Measurements from ENCODE around the gene TM4SF1.
"Not testable (repeated sequence)": the region's sequence is repeated elsewhere in the genome, so short reads cannot be mapped to it uniquely, and the experiment has no call there.

TM4SF1 gene

DNA sequence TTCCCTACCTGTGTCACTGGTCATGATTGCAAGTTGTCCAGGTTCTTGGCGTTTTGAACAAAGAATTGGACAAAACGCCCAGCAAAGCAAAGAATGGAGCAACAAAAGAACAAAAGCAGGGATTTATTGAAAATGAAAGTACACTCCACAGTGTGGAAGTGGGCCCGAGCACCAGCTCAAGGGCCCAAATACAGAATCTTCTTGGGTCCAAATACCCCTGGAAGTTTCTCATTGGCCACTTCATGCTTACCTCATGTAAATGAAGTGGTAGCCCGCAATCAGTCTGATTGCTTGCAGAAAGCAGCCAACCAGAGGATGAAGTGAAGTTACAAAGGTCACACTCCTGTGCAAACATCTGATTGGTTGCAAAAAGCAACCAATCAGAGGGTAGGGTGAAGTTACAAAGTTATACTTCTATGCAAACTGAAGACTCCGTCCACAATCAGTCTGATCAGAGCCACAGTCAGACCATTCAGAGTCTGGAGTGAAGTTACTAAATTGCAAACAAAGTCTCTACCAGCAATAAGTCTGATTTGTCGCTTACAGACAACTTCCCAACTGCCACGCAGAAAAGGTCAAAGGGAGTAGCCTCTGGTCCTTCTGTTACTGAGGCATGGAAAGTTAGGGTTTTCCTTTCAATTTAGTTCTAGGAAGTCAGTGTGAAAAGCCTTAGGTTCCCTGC, 8.3 kb upstream of the TM4SF1 start:
- Mint-ChIP-seq H3K4me1 (ENCODE audit: low read depth) (no peaks in the 10 kb centered on the region), H3K27me3 (peaks cover 5% of the 10 kb centered on the region), H3K4me3 (no peak overlapping the region), H3K9me3 (ENCODE audit: low read depth) (no peaks in the 10 kb centered on the region), H3K27ac (no peak overlapping the region), H3K36me3 (no peaks in the 10 kb centered on the region)

DNA sequence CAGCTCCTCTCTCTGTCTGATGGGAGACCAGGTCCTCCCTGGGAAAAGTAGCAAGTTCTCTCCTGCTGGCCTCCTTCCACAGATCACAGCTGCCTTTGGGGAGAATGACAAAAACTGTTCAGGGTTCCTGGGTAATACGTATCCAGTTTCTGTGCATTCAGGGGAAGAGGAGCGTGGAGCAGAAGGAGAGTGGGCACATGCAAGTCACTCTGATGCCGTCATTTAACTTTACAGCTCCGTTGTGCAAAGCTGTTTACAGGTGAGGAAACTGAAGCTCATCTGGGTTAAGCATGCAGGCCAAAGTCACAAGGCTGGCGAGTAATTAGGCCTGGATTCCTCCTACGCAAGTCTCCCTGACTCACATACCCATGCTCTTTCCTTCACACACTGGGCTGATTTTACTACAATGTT, 7.5 kb upstream of the TM4SF1 start:
- Mint-ChIP-seq H3K27ac (no peak overlapping the region), H3K36me3 (no peaks in the 10 kb centered on the region), H3K4me1 (ENCODE audit: low read depth) (no peaks in the 10 kb centered on the region), H3K9me3 (ENCODE audit: low read depth) (no peaks in the 10 kb centered on the region), H3K27me3 (peaks cover 5% of the 10 kb centered on the region), H3K4me3 (no peak overlapping the region)

DNA sequence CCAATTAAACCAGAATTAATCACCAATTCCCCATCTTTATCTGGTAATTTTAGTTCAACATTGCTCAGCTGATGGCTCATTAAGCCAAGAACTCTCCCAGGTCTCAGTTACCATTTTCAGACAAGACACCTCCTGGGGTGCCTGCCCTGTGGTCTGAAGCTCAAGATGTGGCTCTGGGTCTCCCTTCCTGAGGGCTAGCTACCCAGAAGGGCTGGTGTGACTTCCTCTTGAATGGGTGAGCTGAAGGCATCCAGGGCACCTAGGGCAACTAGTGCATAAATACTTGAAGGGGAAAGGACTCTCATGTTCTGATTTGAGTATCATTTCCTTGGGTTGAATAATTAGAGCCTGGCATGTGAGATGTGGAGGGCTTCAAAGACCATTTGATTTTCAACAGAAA, 6.7 kb upstream of the TM4SF1 start:
- Mint-ChIP-seq H3K36me3 (no peaks in the 10 kb centered on the region), H3K9me3 (ENCODE audit: low read depth) (no peaks in the 10 kb centered on the region)

DNA sequence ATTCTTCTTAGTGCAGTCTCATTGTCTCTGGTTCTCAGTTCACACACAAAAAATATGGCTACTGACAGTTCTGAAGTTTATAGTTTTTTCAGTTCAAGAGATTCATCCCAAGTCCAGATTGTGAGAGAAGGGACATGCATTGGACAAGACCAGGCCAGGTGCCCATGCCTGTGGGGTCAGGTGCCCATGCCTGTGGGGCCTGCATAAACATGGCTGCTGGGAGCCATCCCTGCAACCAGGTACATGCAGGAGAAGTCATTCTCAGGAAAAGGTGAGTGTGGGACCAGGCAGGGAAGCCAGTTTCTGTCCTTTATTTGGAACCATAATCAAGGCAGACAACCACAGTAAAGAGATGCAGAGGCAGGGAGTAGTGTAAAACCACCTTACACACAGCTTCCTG, 6.3 kb upstream of the TM4SF1 start:
- H3K27ac Mint-ChIP-seq, result no peak overlapping the region
- peaks cover 5% of the 10 kb centered on the region for H3K27me3 Mint-ChIP-seq
- H3K36me3 Mint-ChIP-seq, result no peaks in the 10 kb centered on the region
- no peaks in the 10 kb centered on the region for H3K4me1 Mint-ChIP-seq (ENCODE audit: low read depth)
- no peak overlapping the region for H3K4me3 Mint-ChIP-seq
- H3K9me3 Mint-ChIP-seq (ENCODE audit: low read depth), result no peaks in the 10 kb centered on the region

More for the DNA sequence above, 6.7 kb upstream of the TM4SF1 start:
- H3K4me3 Mint-ChIP-seq, result no peak overlapping the region
- no peak overlapping the region for H3K27ac Mint-ChIP-seq
- peaks cover 5% of the 10 kb centered on the region for H3K27me3 Mint-ChIP-seq
- no peaks in the 10 kb centered on the region for H3K4me1 Mint-ChIP-seq (ENCODE audit: low read depth)

DNA sequence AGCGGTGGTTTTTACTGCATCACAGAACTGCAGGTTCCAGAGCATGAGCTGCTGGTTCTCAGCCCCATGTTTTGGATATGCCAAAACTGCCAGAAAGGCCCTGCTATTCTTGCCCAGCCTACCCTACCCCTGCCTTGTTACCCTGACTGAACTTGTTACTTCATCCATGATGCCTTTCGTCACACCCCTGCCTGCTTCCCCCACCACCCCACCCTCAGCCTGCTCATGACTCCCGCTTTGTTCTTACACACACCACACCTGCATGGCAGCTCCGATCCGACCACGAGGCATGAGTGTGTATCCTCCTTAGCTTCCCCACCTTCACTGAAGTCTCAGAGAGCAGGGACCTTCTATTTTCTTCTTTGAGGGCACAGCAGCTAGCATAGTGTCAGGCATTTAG, 5.1 kb upstream of the TM4SF1 start:
- Mint-ChIP-seq H3K36me3 (no peaks in the 10 kb centered on the region), H3K4me1 (ENCODE audit: low read depth) (no peaks in the 10 kb centered on the region), H3K27me3 (peaks cover 4% of the 10 kb centered on the region), H3K4me3 (no peak overlapping the region), H3K27ac (no peak overlapping the region), H3K9me3 (ENCODE audit: low read depth) (no peaks in the 10 kb centered on the region)

DNA sequence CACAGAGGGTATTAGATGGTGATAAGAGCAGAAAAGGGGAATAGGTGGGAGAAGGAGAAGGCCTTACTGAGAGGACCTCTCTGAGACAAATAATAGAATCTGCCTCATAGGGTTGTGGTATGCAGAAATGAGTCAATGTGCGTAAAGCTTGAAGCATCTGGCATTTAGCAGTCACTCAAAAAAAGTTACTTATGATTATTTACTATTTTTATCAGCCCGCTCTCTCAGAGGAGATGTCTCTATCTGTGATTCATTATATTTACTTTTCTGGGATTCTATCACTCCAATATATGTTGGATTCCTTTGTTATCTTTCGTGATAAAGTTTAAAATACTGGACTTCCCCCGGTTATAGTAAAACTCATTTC, 4.6 kb upstream of the TM4SF1 start:
- Mint-ChIP-seq H3K4me3 (no peak overlapping the region), H3K4me1 (ENCODE audit: low read depth) (no peaks in the 10 kb centered on the region), H3K9me3 (ENCODE audit: low read depth) (no peaks in the 10 kb centered on the region), H3K27me3 (peaks cover 4% of the 10 kb centered on the region), H3K27ac (no peak overlapping the region), H3K36me3 (no peaks in the 10 kb centered on the region)

DNA sequence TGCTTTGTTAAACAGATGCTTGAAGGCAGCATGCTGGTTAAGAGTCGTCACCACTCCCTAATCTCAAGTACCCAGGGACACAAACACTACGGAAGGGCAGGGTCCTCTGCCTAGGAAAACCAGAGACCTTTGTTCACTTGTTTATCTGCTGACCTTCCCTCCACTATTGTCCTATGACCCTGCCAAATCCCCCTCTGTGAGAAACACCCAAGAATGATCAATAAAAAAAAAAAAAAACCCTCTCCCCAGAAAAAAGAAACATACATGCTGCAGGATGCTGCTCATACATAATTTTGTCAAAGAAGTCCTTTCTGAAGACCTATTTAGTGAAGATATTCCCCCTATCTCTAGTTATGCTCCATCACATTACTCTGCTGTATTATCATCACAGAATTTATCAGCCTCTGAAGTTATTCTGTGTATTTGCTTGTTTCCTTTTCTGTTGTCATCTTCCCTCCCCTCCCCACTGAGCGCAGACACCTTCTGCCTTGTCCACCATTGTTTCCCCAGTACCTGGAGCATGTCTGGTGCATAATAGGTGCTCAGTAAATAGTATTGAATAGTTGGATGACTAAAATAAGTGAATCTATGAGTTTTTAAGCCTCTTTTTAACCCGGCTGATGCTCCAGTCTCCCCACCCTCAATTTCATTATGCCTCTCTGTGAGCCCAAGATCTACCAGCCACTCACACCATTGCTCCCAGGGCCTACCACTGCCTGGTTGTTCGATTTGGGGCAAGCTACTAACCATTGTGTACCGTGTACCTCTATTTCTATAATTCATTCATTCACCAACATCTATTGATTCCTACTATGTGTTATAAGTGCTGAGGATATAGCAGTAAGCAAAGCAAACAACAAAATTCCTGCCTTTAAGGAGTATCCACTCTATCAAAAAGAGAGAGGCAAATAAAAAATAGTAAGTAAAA, 4.0 kb upstream of the TM4SF1 start:
- Mint-ChIP-seq H3K4me3 (no peak overlapping the region), H3K36me3 (no peaks in the 10 kb centered on the region), H3K27me3 (peaks cover 5% of the 10 kb centered on the region), H3K9me3 (ENCODE audit: low read depth) (no peaks in the 10 kb centered on the region), H3K27ac (no peak overlapping the region), H3K4me1 (ENCODE audit: low read depth) (no peaks in the 10 kb centered on the region)

DNA sequence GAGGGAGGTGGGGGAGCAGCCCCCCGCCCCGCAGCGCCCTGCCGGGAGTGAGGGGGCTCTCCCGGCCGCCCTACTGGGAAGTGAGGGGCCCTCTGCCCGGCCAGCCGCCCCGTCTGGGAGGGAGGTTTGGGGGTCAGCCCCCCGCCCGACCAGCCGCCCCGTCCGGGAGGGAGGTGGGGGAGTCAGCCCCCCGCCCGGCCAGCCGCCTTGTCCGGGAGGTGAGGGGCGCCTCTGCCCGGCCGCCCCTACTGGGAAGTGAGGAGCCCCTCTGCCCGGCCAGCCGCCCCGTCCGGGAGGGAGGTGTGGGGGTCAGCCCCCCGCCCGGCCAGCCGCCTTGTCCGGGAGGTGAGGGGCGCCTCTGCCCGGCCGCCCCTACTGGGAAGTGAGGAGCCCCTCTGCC, 2.8 kb upstream of the TM4SF1 start:
- not testable (repeated sequence) for H3K27ac Mint-ChIP-seq; H3K4me3 Mint-ChIP-seq; H3K4me1 Mint-ChIP-seq (ENCODE audit: low read depth); H3K27me3 Mint-ChIP-seq; H3K9me3 Mint-ChIP-seq (ENCODE audit: low read depth); H3K36me3 Mint-ChIP-seq

DNA sequence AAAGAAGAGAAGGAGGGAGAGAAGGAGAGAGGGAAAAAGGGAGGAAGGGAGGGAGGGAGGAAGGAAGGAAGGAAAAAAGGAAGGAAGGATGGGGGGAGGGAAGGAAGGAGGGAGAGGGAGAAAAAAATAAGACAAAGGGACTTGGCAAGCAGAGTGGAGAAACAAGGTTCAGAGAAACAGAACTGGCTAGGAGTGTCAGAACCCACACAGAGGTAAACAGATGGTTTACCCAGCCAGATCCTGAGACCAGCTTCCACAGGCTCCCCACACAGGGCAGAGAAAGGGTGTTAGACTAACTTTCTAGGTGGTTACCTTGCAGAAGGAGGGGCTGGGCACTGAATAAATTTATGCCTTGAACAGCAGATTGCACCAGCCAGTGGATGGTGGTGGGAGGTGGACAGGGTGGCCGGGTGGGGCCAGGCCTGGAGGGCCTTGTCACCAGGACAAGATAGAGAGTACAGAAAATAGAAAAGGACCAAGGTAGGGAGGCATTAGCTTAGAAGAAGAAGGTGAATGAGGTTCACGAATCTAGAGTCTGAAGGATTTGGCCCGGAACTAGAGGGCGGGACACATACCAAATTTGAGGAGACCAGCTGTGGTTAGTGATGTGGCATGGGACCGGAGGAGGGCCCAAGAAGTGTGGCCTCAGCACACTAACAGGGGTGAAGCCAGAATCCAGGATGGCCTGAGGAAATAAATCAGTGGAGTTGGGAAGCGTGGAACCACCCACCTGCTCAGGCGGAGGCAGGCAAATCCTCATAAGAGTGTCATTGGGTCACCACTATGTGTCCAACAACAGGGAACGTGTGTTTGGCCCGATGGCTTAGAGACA, 1.2 kb upstream of the TM4SF1 start:
- no peaks in the 10 kb centered on the region for H3K4me1 Mint-ChIP-seq (ENCODE audit: low read depth)
- no peaks in the 10 kb centered on the region for H3K36me3 Mint-ChIP-seq
- no peak overlapping the region for H3K4me3 Mint-ChIP-seq

DNA sequence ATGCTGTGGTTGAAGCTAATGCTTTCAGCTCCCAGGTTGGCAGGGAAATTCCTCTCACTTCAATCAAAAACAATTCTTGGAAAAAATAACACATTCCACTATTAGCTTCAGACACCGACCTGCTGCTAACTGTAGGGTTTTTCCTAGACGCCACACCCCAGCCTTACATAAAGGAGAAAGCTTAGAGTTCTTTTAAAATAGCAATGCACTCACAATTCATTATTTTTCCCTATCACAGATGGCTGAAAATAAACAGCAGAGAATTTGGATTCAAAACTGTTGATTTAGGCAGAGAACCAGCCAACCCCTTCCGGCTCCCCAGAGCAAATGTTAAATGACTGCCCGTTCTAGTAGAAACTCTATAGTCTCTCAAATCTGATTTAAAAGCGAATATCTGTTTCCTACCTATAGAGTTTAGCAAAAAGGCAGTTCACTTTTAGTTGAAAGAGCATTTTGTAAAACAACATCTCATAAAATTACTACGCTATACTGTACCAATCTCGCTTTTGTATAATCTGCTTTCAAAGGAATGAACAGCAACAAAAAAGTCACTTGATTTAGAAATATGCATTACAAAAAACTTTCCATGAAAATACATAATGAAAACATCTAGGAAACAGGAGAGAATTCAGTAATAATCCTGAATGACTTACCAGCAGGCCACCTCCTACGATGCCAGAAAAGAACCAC, 586 bp downstream of the TM4SF1 start:
- no peak overlapping the region for H3K4me3 Mint-ChIP-seq
- no peaks in the 10 kb centered on the region for H3K4me1 Mint-ChIP-seq (ENCODE audit: low read depth)
- peaks cover 6% of the 10 kb centered on the region for H3K27me3 Mint-ChIP-seq
- H3K27ac Mint-ChIP-seq, result no peak overlapping the region
- H3K36me3 Mint-ChIP-seq, result no peaks in the 10 kb centered on the region
- no peaks in the 10 kb centered on the region for H3K9me3 Mint-ChIP-seq (ENCODE audit: low read depth)

More for the DNA sequence above, 1.2 kb upstream of the TM4SF1 start:
- Mint-ChIP-seq H3K27me3 (peaks cover 8% of the 10 kb centered on the region), H3K9me3 (ENCODE audit: low read depth) (no peaks in the 10 kb centered on the region), H3K27ac (no peak overlapping the region)

DNA sequence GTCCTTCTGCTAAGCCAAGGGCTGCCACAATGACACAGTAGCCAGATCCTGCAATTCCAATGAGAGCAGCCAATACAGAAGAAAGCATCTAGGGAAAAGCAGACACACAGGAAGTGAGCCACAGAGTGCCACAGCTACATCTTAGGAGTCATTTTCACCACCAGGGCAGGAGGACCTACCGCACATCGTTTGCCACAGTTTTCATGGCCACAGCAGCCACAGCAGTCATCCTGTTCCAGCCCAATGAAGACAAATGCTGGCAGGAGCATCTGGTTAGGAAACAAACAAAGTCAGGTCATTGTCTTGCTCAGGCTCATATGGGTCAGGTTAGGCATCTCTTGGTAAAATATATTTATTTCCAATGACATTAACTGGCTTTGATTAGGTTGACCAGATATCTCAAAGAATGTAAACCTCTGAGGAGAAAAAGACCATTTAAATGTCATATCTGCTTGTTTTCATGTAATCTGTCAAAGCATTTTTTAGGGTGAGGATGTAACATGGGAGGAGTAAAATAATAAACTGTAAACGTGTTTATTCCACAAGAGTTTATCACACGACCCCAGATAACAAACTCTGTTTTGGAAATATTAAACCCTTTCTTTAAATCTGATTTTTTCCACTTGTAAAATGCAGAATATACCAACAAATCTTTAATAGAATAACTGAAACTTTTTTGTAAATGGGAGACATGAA, 1.8 kb downstream of the TM4SF1 start:
- H3K27ac Mint-ChIP-seq, result no peak overlapping the region
- peaks cover 8% of the 10 kb centered on the region for H3K27me3 Mint-ChIP-seq
- H3K9me3 Mint-ChIP-seq (ENCODE audit: low read depth), result no peaks in the 10 kb centered on the region
- no peak overlapping the region for H3K4me3 Mint-ChIP-seq
- H3K36me3 Mint-ChIP-seq, result no peaks in the 10 kb centered on the region
- H3K4me1 Mint-ChIP-seq (ENCODE audit: low read depth), result no peaks in the 10 kb centered on the region

DNA sequence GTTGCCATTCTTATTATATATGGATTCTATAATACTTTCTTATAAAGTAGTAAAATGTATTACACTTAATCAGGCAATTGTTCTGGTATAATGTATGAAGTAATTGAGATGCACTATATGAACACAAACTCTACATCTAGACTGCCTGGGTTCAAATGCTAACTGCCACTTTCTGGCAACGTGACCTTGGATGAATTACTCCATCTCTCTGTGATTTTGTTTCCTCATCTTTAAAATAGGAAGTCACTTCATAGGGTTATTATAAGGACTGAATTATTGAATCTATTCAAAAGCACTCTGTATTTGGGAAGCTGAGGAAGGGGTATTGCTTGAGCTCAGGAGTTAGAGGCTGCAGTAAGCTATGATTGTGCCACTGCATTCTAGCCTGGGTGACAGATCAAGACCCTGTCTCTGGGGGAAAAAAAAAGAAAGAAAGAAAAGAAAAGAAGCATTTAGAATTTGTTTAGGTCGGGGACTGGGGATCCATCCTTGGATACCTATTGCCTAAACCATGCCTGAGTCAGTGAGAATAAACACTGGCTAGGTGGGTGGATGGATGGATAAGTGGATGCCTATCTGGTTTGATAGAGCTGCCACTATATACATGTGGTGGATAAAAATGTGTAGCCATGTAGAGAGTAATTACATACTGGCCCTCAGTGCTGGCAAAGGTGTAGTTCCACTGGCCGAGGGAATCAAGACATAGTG, 2.5 kb downstream of the TM4SF1 start:
- Mint-ChIP-seq H3K36me3 (no peaks in the 10 kb centered on the region), H3K4me3 (no peak overlapping the region), H3K27me3 (peaks cover 8% of the 10 kb centered on the region), H3K9me3 (ENCODE audit: low read depth) (no peaks in the 10 kb centered on the region), H3K4me1 (ENCODE audit: low read depth) (no peaks in the 10 kb centered on the region), H3K27ac (no peak overlapping the region)

DNA sequence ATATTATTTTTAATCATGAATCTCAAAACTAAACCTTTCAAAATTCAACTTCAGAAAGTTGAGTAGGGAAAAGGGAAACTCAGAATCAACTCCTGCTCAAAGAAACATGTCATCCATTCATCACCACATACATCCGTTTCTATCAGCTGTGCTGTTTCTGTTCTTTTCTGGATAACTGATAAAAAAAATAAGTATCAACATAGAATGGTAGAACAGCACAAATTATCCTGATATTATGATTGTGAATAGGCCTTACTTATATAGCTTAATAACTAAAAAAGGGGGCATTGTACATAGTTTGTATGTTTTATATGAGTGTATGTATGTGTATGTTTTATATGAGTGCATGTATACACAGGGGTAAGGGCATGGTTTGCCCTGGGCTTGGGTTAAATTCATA, 3.1 kb downstream of the TM4SF1 start:
- Mint-ChIP-seq H3K9me3 (ENCODE audit: low read depth) (no peaks in the 10 kb centered on the region), H3K27me3 (peaks cover 8% of the 10 kb centered on the region), H3K27ac (no peak overlapping the region), H3K36me3 (no peaks in the 10 kb centered on the region), H3K4me3 (no peak overlapping the region), H3K4me1 (ENCODE audit: low read depth) (no peaks in the 10 kb centered on the region)
